Endothelial cell (in vitro differentiated cells): ENCODE results near the gene AEBP2. TPM values are rescaled to one million over a fixed set of nuclear protein-coding genes. Genes with fewer than 3 reads are reported as not detected.

Experiments
- DNase-seq: peaks from one replicate; pipeline ENCODE4 v3.0.0; 2021; ENCODE audit warnings: low spot score
- H3K27ac Mint-ChIP-seq: one replicate; pipeline ENCODE4 v1.8.0; 2021; ENCODE audit warnings: mixed read lengths, inconsistent platforms; ENCODE audit not compliant: unreplicated experiment
- H3K27me3 Mint-ChIP-seq: one replicate; pipeline ENCODE4 v1.8.0; 2021; ENCODE audit warnings: mild to moderate bottlenecking, moderate library complexity, mixed read lengths, inconsistent platforms; ENCODE audit not compliant: unreplicated experiment
- H3K36me3 Mint-ChIP-seq: one replicate; pipeline ENCODE4 v1.8.0; 2021; ENCODE audit warnings: mild to moderate bottlenecking, low read depth, mixed read lengths, inconsistent platforms; ENCODE audit not compliant: unreplicated experiment
- H3K4me1 Mint-ChIP-seq: one replicate; pipeline ENCODE4 v1.8.0; 2021; ENCODE audit warnings: mild to moderate bottlenecking, mixed read lengths, inconsistent platforms; ENCODE audit not compliant: unreplicated experiment
- H3K4me3 Mint-ChIP-seq: one replicate; pipeline ENCODE4 v1.8.0; 2021; ENCODE audit warnings: mild to moderate bottlenecking, mixed read lengths, inconsistent platforms; ENCODE audit not compliant: unreplicated experiment
- H3K9me3 Mint-ChIP-seq: one replicate; pipeline ENCODE4 v1.8.0; 2021; ENCODE audit warnings: mixed read lengths, inconsistent platforms; ENCODE audit not compliant: unreplicated experiment
- CTCF ChIP-seq: fragments of 200-600 bp; sonication (generic); IDR thresholded peaks from one replicate; pipeline ENCODE4 v1.5.0; 2021; ENCODE audit warnings: antibody characterized with exemption; ENCODE audit not compliant: unreplicated experiment
- total RNA-seq: library from RNA; stranded (reverse); fragmentation: NEBNext Ultra II Directional; extraction: Animal tissue kit (Norgen Biotek cat#: 25700); gene quantifications from one replicate; pipeline ENCODE4 v1.2.1, GENCODE V29; 2021; ENCODE audit not compliant: unreplicated experiment

Gene AEBP2
- total RNA-seq, 1 donor from 2014 or later: 37.6 TPM

DNA sequence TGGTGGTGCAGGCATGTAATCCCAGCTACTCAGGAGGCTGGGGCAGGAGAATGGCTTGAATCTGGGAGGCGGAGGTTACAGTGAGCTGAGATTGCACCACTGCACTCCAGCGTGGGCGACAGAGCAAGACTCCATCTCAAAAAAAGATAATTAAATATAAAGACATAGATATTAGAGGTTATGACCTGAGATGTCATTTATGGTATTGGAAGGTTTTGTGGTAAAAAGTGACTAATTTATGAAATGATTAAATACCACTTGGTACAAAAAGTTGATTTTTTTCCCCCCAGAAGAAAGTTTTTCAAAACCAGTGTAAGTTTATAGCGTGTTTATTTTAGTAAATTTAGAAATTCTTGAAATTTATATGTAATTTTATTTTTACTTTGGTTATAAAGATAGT, 4.3 kb downstream of the AEBP2 start:
- H3K9me3 Mint-ChIP-seq: no peaks in the 10 kb centered on the region
- H3K27me3 Mint-ChIP-seq: peaks cover 13% of the 10 kb centered on the region
- H3K4me1 Mint-ChIP-seq: peaks cover 34% of the 10 kb centered on the region
- no peak for TF ChIP-seq CTCF
- no peak overlapping the region for H3K4me3 Mint-ChIP-seq
- no peak for DNase-seq
- peaks cover 21% of the 10 kb centered on the region for H3K36me3 Mint-ChIP-seq
- no peak overlapping the region for H3K27ac Mint-ChIP-seq

GRCh38 chr12:19444097-19444496, 4.8 kb downstream of the AEBP2 start:
- peaks cover 18% of the 10 kb centered on the region for H3K36me3 Mint-ChIP-seq
- peaks cover 35% of the 10 kb centered on the region for H3K4me1 Mint-ChIP-seq
- no peak for DNase-seq
- H3K27me3 Mint-ChIP-seq: peaks cover 8% of the 10 kb centered on the region
- no peak overlapping the region for H3K27ac Mint-ChIP-seq
- H3K9me3 Mint-ChIP-seq: no peaks in the 10 kb centered on the region
- no peak for TF ChIP-seq CTCF
- H3K4me3 Mint-ChIP-seq: no peak overlapping the region

- Mint-ChIP-seq H3K27ac (no peak overlapping the region), H3K27me3 (no peaks in the 10 kb centered on the region), H3K36me3 (peaks cover 4% of the 10 kb centered on the region), H3K9me3 (no peaks in the 10 kb centered on the region), H3K4me3 (no peak overlapping the region), H3K4me1 (peaks cover 18% of the 10 kb centered on the region)
- no peak for DNase-seq
- no peak for TF ChIP-seq CTCF
These were observed 8.1 kb downstream of the AEBP2 start for GRCh38 chr12:19447386-19447785.

- TF ChIP-seq CTCF: no peak
- Mint-ChIP-seq H3K36me3 (peaks cover 7% of the 10 kb centered on the region), H3K9me3 (no peaks in the 10 kb centered on the region), H3K4me1 (peaks cover 23% of the 10 kb centered on the region), H3K4me3 (no peak overlapping the region), H3K27me3 (no peaks in the 10 kb centered on the region), H3K27ac (no peak overlapping the region)
- no peak for DNase-seq
These were observed 10.5 kb downstream of the AEBP2 start for GRCh38 chr12:19449814-19450213.

GRCh38 chr12:19450362-19450761, 11.1 kb downstream of the AEBP2 start:
- peaks cover 7% of the 10 kb centered on the region for H3K36me3 Mint-ChIP-seq
- no peak overlapping the region for H3K27ac Mint-ChIP-seq
- DNase-seq: no peak
- H3K4me1 Mint-ChIP-seq: peaks cover 23% of the 10 kb centered on the region
- H3K9me3 Mint-ChIP-seq: no peaks in the 10 kb centered on the region
- H3K27me3 Mint-ChIP-seq: no peaks in the 10 kb centered on the region
- no peak overlapping the region for H3K4me3 Mint-ChIP-seq
- TF ChIP-seq CTCF: no peak
